ENCODE data around the gene IFT52.

IFT52 gene

GRCh38 chr20:43590392-43591303 is at the start of gene IFT52:
Gene IFT52, plus strand, starts transcription at chr20:43590937. Its CDS starts 3,762 bp downstream, at chr20:43594699.
- peak; percentile 92 for DNase-seq

- no peak for DNase-seq
Observed at GRCh38 chr20:43541214-43541613, 49.5 kb upstream of the IFT52 start.

- no peak for DNase-seq
Observed at GRCh38 chr20:43542161-43542560, 48.6 kb upstream of the IFT52 start.

GRCh38 chr20:43542674-43543073 is 48.1 kb upstream of the IFT52 start:
- DNase-seq = no peak

GRCh38 chr20:43543138-43543537 is 47.6 kb upstream of the IFT52 start:
- no peak for DNase-seq

- DNase-seq = no peak
Observed at GRCh38 chr20:43544501-43544900, 46.2 kb upstream of the IFT52 start.

- DNase-seq = no peak
Observed at GRCh38 chr20:43545837-43546578, 44.7 kb upstream of the IFT52 start.

GRCh38 chr20:43548273-43548880 is 42.4 kb upstream of the IFT52 start:
- DNase-seq = no peak

GRCh38 chr20:43549416-43550065 is 41.2 kb upstream of the IFT52 start:
- DNase-seq = no peak

GRCh38 chr20:43550456-43550855 is 40.3 kb upstream of the IFT52 start:
- DNase-seq = no peak

- no peak for DNase-seq
Observed at GRCh38 chr20:43554369-43554768, 36.4 kb upstream of the IFT52 start.

- DNase-seq = no peak
Observed at GRCh38 chr20:43558412-43559146, 32.2 kb upstream of the IFT52 start, which contains the start of gene SGK2. Gene SGK2, plus strand, starts transcription at chr20:43559027. Its CDS starts 7,469 bp downstream, at chr20:43566496.

- no peak for DNase-seq
Observed at GRCh38 chr20:43559147-43559987, 31.4 kb upstream of the IFT52 start.

GRCh38 chr20:43560974-43561373 is 29.8 kb upstream of the IFT52 start:
- DNase-seq = no peak

- DNase-seq = no peak
Observed at GRCh38 chr20:43563429-43563828, 27.3 kb upstream of the IFT52 start.

- no peak for DNase-seq
Observed at GRCh38 chr20:43563991-43564390, 26.7 kb upstream of the IFT52 start.

- no peak for DNase-seq
Observed at GRCh38 chr20:43564455-43564854, 26.3 kb upstream of the IFT52 start.

GRCh38 chr20:43564993-43565757 is 25.6 kb upstream of the IFT52 start:
- no peak for DNase-seq

GRCh38 chr20:43565758-43566104 is 25.0 kb upstream of the IFT52 start:
- no peak for DNase-seq

GRCh38 chr20:43567477-43567876 is 23.3 kb upstream of the IFT52 start:
- DNase-seq = no peak

- no peak for DNase-seq
Observed at GRCh38 chr20:43568706-43569105, 22.0 kb upstream of the IFT52 start.

Data from activated CD4-positive, alpha-beta T cell treated with anti-CD3 and anti-CD28 coated beads for 48 hours (primary cell).